K562 (cell line): ENCODE data around the gene IL20. TPM values are rescaled to one million over a fixed set of nuclear protein-coding genes. Genes with fewer than 3 reads are reported as not detected.

Source experiments
- ARHGAP35 ChIP-seq: fragments of 450-650 bp; IDR thresholded peaks from 2 replicates; pipeline ENCODE4 v1.6.1; 2018; ENCODE audit not compliant: partially characterized antibody
- ATF1 ChIP-seq, 2 experiments: fragments of 450-650 bp in 1 of 2; IDR thresholded peaks; 2 replicates each; pipeline ENCODE4 v1.6.1; 2016; ENCODE audit warnings: missing compliant biosample characterization in 1 of 2, missing genetic modification characterization in 1 of 2
- CBFB ChIP-seq: sonication (generic); formaldehyde crosslinking; IDR thresholded peaks from 2 replicates; pipeline ENCODE4 v1.4.0; 2020; ENCODE audit warnings: mild to moderate bottlenecking, missing genetic modification reagents
- EZH2 ChIP-seq: IDR thresholded peaks from 2 replicates; pipeline ENCODE4 v1.6.1; 2012; ENCODE audit warnings: low read depth, mild to moderate bottlenecking, inconsistent platforms, low read length, borderline replicate concordance
- KLF16 ChIP-seq: IDR thresholded peaks from 2 replicates; pipeline ENCODE4 v1.6.1; 2016; ENCODE audit warnings: antibody characterized with exemption
- MYC ChIP-seq, 2 experiments: fragments of 250-450 bp in 1 of 2; sonication (Bioruptor Pico) in 1 of 2; IDR thresholded peaks; 2 replicates each; pipeline versions ENCODE4 v1.5.1 to v1.6.1; 2012 to 2021; ENCODE audit warnings: low read depth in 2 of 2, borderline replicate concordance in 1 of 2, improper control_type of control experiment in 1 of 2, low read length in 1 of 2, mild to moderate bottlenecking in 1 of 2, moderate library complexity in 1 of 2
- NFIX ChIP-seq: fragments of 250-450 bp; sonication (Bioruptor Pico); IDR thresholded peaks from 2 replicates; pipeline ENCODE4 v1.4.0; 2020; ENCODE audit warnings: low read depth, mild to moderate bottlenecking, moderate library complexity
- SRSF3 ChIP-seq: fragments of 200-400 bp; formaldehyde crosslinking; IDR thresholded peaks from 2 replicates; pipeline ENCODE4 v1.6.1; 2016; ENCODE audit warnings: mild to moderate bottlenecking, low read length, moderate library complexity; ENCODE audit not compliant: insufficient read depth
- TEAD2 ChIP-seq: fragments of 450-650 bp; IDR thresholded peaks from 2 replicates; pipeline ENCODE4 v1.6.1; 2016; ENCODE audit warnings: missing genetic modification characterization, control low read depth, missing compliant biosample characterization
- polyA plus RNA-seq, 8 experiments: library from polyadenylated mRNA; depleted of rRNA in 4 of 8; stranded (reverse) in 5 of 8; unstranded in 3 of 8; fragments of >200 nt; fragmentation: Nextera tagmentation in 2 of 8; fragmentation: Illumina TruSeq in 1 of 8; extraction: Ambion mirVana in 2 of 8; extraction: Trizol in 1 of 8; gene quantifications; 2 replicates each; pipeline versions ENCODE4 v1.2.1 to v1.2.3, GENCODE V29; 2011 to 2014; ENCODE audit warnings: inconsistent platforms in 1 of 8, missing spikeins in 1 of 8
- total RNA-seq, 7 experiments: library from RNA; depleted of rRNA in 6 of 7; stranded (reverse); fragments of >200 nt in 6 of 7; fragmentation: Illumina TruSeq in 2 of 7; extraction: Trizol in 2 of 7; gene quantifications; 2 replicates each; pipeline versions ENCODE4 v1.2.1 to v1.2.3, GENCODE V29; 2011 to 2021; ENCODE audit warnings: low replicate concordance in 1 of 7
- TF ChIP-seq, protein P1 (sequence below): sonication (generic); formaldehyde crosslinking; IDR thresholded peaks from 2 replicates; pipeline ENCODE4 v1.8.0; 2022; ENCODE audit warnings: mild to moderate bottlenecking, low read depth, missing genetic modification reagents
- TF ChIP-seq, protein P2 (sequence below): fragments of 250-450 bp; sonication (Bioruptor Pico); IDR thresholded peaks from 2 replicates; pipeline ENCODE4 v1.4.0; 2020
- TF ChIP-seq, protein P3 (sequence below): fragments of 200-400 bp; formaldehyde crosslinking; IDR thresholded peaks from 2 replicates; pipeline ENCODE4 v1.6.1; 2017; ENCODE audit warnings: mild to moderate bottlenecking, low read depth, low read length, moderate library complexity
- TF ChIP-seq, protein P4 (sequence below): sonication (generic); formaldehyde crosslinking; IDR thresholded peaks from 2 replicates; pipeline ENCODE4 v1.8.1; 2023; ENCODE audit warnings: mild to moderate bottlenecking, missing genetic modification reagents, moderate library complexity
- TF ChIP-seq, protein P5 (sequence below): sonication (generic); formaldehyde crosslinking; IDR thresholded peaks from 2 replicates; pipeline ENCODE4 v1.8.0; 2022; ENCODE audit warnings: missing genetic modification reagents, mild to moderate bottlenecking, moderate library complexity, borderline replicate concordance

IL20 gene
- total and polyA plus RNA-seq, 9 of the 15 experiments (the other 6 are each of a cell fraction or from before 2014, with no cell fraction given): not detected

DNA sequence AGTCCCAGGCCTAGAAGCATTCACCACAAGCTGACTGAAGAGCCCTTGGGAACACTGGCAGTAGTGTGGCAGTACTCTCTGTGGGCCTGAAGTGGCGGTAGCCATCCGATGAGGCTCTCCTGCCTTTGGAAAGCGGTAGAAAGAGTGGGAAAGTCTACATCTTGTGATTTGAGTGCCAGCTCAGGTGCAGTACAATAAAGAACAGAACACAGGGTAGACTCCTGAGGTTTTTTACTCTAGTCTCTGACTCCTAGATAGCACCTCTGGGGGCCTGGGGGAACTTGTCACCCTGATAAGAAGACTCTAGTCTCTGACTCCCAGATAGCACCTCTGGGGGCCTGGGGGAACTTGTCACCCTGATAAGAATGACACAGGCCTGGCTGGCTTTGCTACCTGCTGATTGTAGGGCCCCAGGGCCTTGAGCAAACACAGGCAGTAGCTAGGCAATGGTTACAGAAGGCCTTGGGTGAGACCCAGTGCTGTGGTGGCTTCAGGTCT, 18.0 kb upstream of the IL20 start (continued):
- TF ChIP-seq TEAD2 (tag): no peak
- TF ChIP-seq, protein P1, sequence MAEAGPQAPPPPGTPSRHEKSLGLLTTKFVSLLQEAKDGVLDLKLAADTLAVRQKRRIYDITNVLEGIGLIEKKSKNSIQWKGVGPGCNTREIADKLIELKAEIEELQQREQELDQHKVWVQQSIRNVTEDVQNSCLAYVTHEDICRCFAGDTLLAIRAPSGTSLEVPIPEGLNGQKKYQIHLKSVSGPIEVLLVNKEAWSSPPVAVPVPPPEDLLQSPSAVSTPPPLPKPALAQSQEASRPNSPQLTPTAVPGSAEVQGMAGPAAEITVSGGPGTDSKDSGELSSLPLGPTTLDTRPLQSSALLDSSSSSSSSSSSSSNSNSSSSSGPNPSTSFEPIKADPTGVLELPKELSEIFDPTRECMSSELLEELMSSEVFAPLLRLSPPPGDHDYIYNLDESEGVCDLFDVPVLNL (CRISPR knock-in tag): no peak
- no peak for TF ChIP-seq ATF1 (CRISPR knock-in tag; IDR thresholded peaks at IDR 0.05)
- peak; percentile 68 for TF ChIP-seq ATF1 (tag; IDR thresholded peaks at IDR 0.05)
- TF ChIP-seq ARHGAP35: no peak
- TF ChIP-seq, protein P2, sequence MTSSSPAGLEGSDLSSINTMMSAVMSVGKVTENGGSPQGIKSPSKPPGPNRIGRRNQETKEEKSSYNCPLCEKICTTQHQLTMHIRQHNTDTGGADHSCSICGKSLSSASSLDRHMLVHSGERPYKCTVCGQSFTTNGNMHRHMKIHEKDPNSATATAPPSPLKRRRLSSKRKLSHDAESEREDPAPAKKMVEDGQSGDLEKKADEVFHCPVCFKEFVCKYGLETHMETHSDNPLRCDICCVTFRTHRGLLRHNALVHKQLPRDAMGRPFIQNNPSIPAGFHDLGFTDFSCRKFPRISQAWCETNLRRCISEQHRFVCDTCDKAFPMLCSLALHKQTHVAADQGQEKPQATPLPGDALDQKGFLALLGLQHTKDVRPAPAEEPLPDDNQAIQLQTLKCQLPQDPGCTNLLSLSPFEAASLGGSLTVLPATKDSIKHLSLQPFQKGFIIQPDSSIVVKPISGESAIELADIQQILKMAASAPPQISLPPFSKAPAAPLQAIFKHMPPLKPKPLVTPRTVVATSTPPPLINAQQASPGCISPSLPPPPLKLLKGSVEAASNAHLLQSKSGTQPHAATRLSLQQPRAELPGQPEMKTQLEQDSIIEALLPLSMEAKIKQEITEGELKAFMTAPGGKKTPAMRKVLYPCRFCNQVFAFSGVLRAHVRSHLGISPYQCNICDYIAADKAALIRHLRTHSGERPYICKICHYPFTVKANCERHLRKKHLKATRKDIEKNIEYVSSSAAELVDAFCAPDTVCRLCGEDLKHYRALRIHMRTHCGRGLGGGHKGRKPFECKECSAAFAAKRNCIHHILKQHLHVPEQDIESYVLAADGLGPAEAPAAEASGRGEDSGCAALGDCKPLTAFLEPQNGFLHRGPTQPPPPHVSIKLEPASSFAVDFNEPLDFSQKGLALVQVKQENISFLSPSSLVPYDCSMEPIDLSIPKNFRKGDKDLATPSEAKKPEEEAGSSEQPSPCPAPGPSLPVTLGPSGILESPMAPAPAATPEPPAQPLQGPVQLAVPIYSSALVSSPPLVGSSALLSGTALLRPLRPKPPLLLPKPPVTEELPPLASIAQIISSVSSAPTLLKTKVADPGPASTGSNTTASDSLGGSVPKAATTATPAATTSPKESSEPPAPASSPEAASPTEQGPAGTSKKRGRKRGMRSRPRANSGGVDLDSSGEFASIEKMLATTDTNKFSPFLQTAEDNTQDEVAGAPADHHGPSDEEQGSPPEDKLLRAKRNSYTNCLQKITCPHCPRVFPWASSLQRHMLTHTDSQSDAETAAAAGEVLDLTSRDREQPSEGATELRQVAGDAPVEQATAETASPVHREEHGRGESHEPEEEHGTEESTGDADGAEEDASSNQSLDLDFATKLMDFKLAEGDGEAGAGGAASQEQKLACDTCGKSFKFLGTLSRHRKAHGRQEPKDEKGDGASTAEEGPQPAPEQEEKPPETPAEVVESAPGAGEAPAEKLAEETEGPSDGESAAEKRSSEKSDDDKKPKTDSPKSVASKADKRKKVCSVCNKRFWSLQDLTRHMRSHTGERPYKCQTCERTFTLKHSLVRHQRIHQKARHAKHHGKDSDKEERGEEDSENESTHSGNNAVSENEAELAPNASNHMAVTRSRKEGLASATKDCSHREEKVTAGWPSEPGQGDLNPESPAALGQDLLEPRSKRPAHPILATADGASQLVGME (CRISPR knock-in tag): no peak
- TF ChIP-seq SRSF3: no peak
- no peak for TF ChIP-seq EZH2
- TF ChIP-seq, protein P3, sequence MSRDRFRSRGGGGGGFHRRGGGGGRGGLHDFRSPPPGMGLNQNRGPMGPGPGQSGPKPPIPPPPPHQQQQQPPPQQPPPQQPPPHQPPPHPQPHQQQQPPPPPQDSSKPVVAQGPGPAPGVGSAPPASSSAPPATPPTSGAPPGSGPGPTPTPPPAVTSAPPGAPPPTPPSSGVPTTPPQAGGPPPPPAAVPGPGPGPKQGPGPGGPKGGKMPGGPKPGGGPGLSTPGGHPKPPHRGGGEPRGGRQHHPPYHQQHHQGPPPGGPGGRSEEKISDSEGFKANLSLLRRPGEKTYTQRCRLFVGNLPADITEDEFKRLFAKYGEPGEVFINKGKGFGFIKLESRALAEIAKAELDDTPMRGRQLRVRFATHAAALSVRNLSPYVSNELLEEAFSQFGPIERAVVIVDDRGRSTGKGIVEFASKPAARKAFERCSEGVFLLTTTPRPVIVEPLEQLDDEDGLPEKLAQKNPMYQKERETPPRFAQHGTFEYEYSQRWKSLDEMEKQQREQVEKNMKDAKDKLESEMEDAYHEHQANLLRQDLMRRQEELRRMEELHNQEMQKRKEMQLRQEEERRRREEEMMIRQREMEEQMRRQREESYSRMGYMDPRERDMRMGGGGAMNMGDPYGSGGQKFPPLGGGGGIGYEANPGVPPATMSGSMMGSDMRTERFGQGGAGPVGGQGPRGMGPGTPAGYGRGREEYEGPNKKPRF: no peak
- peak; percentile 98 for TF ChIP-seq KLF16
- TF ChIP-seq MYC (IDR thresholded peaks at IDR 0.05; ENCODE audit: low read depth, low read length): peak; percentile 48; the same call in 1 of the 2 replicates
- TF ChIP-seq MYC (CRISPR knock-in tag; IDR thresholded peaks at IDR 0.05; ENCODE audit: borderline replicate concordance, low read depth): no peak
- no peak for TF ChIP-seq CBFB
- TF ChIP-seq, protein P4, sequence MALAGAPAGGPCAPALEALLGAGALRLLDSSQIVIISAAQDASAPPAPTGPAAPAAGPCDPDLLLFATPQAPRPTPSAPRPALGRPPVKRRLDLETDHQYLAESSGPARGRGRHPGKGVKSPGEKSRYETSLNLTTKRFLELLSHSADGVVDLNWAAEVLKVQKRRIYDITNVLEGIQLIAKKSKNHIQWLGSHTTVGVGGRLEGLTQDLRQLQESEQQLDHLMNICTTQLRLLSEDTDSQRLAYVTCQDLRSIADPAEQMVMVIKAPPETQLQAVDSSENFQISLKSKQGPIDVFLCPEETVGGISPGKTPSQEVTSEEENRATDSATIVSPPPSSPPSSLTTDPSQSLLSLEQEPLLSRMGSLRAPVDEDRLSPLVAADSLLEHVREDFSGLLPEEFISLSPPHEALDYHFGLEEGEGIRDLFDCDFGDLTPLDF (CRISPR knock-in tag): no peak
- TF ChIP-seq, protein P5, sequence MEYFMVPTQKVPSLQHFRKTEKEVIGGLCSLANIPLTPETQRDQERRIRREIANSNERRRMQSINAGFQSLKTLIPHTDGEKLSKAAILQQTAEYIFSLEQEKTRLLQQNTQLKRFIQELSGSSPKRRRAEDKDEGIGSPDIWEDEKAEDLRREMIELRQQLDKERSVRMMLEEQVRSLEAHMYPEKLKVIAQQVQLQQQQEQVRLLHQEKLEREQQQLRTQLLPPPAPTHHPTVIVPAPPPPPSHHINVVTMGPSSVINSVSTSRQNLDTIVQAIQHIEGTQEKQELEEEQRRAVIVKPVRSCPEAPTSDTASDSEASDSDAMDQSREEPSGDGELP: peak; percentile 86
- no peak for TF ChIP-seq NFIX
